ENCODE measurements around the gene PHF10.

PHF10 gene

DNA sequence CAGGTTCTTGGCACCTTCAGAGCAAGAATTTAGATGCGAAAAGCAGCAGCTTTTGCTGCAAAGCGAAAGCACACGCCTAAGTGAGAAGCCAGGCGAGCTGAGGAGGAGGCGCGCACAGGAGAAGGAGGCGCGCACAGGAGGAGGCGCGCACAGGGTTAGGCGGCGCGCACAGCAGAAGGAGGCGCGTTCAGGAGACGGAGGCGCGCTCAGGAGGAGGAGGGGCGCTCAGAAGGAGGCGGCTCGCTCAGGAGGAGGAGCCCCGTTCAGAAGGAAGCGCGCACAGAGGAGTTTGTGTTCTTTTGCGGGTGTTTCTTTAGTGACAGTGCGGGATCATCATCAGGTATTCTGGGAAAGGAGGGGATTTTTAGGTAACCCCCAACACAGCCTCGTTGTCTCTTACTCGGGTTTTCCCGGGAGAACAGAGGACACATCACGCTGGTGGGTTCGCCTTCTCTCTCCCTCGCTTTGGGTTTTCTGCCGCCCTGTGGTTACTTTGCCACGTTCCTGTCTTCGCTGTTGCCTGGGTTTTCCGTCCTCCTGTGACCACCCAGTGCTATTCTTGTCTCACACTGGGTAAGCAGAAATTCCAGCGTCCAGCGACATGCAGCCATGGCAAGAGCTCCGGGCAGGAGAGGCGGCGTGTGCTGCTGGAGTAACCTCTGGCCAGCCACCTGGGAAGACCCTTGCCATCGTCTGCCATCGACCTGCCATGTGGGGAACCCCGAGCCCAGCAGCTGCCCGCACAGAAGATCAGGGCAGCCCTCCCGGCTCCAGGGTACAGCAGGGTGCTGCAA lies 69.5 kb downstream of the PHF10 start:
- Mint-ChIP-seq H3K27ac (peak overlapping the region; percentile 79), H3K36me3 (ENCODE audit: low read depth) (peaks cover 12% of the 10 kb centered on the region), H3K9me3 (no peaks in the 10 kb centered on the region), H3K4me3 (peak overlapping the region; percentile 79), H3K4me1 (peaks cover 14% of the 10 kb centered on the region), H3K27me3 (no peaks in the 10 kb centered on the region)
- DNase-seq (peak; percentile 60), ATAC-seq (peak; percentile 82)
